RPMI8226 (cell line): ENCODE data around the gene C19orf81.
"Not testable (repeated sequence)": the region's sequence is repeated elsewhere in the genome, so short reads cannot be mapped to it uniquely, and the experiment has no call there.

Experiments used
- DNase-seq: peaks from one replicate; pipeline ENCODE4 v3.0.0-alpha.2; 2015

Gene C19orf81

GRCh38 chr19:50649433-50650391, at the start of gene C19orf81:
Gene C19orf81 (plus strand): TSS chr19:50649445. CDS start chr19:50649445, 0 bp downstream.
- DNase-seq = no peak

DNA sequence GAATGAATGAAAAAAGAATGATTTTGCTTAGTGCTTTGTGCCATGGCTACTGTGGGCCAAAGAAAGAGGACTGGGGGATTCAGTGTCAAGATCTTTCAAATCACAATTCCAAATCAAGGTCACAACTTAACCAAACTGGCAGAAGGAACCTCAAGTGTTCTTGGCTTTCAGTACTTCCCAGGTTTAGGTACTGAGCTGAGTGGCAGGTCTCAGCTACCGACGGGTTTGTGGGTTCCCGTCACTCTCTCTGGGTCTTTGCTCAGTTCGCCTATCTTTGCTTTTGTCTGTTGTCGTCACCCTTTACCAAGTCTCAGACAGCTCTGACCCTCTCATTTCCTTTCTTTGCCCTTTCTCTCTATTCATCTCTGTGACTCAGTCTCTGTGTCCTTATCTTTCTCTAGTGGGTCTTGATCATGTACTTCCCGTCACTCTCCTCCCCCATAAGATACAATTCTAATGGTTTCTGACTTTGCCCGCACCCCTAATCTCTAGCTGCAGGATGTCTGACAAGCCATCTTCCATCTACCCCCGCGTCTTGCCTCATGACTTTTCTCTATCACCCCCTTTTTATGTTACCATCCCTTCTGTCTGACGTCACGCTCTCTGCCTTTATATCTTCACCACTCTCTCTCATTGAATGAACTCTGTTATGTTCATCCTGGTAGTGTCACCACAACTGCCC, 47.7 kb upstream of the C19orf81 start:
- DNase-seq = no peak

DNA sequence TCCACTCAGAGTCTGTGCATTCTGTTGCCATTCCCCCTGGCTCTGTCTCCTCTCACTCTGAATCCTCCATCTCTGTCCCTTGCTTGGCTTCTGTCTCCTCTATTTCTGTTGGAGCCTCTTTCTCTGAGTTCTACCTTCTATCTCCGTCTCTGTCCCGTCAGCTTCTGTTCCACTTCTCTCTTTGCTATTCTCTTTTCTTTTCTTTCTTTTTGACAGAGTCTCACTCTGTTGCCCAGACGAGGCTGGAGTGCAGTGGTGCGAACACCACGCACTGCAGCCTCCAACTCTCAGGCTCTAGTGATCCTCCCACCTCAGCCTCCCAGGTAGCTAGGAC, 47.2 kb upstream of the C19orf81 start:
- DNase-seq = no peak

- DNase-seq = no peak
These were observed 46.7 kb upstream of the C19orf81 start for GRCh38 chr19:50602496-50602895.

DNA sequence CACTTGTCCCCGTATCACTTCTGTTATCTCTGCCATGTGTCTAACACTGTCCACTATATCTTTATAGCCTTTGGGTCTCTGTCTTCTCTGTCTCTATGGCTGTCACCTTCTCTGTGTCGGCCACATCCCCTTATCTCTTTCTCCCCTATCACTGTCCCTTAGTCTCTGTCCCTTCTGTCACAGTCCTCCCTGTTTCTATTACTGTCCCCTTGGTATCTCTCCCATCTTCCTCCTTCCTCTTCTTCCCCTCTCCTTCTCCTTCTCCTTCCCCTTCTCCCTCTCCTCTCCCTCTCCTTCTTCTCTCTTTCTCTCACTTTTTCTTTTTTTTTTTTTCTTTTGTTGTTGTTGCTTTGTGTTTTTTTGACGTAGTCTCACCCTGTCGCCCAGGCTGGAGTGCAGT, 46.3 kb upstream of the C19orf81 start:
- no peak for DNase-seq

GRCh38 chr19:50604264-50605073, 44.8 kb upstream of the C19orf81 start:
- not testable (repeated sequence) for DNase-seq

GRCh38 chr19:50606059-50606836, 43.0 kb upstream of the C19orf81 start:
- peak; percentile 18 for DNase-seq

DNA sequence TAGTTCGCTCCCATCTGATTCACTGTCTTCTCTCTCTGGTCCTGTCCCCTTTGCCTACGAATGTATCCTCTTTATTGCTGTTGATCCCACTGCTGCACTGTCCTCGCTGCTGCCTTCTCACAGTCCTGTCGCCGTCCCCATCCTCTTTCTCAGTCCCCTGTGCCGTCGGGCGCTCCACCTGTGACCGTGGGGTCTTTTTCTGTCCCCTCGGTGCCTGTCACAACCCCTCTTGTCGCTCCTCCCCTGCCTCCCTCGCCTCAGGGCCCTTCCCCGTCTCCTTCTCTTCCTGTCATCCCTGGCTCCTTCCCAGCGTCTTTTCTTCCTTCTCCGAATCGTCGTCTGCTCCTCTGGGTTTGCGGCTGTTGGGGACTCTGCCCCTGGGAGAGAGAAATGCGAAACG, 41.9 kb upstream of the C19orf81 start:
- no peak for DNase-seq

GRCh38 chr19:50607874-50608785, 41.1 kb upstream of the C19orf81 start:
- DNase-seq = peak; percentile 93

GRCh38 chr19:50612504-50613404, 36.5 kb upstream of the C19orf81 start:
- not testable (repeated sequence) for DNase-seq

DNA sequence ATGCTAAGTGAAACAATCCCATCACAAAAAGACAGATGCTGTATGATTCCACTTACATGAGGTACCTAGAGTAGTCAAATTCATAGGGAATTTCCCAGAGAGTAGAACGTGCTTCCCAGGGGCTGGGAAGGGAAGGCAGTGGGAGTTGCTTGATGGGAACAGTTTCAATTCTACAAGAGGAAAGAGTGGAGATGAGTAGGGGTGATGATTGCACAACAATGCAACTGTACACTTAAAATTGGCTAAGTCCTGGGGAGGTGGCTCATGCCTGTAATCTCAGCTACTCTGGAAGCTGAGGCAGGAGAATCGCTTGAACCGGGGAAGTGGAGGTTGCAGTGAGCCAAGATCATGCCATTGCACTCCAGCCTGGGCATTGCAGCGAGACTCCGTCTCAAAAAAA, 30.9 kb upstream of the C19orf81 start:
- not testable (repeated sequence) for DNase-seq

DNA sequence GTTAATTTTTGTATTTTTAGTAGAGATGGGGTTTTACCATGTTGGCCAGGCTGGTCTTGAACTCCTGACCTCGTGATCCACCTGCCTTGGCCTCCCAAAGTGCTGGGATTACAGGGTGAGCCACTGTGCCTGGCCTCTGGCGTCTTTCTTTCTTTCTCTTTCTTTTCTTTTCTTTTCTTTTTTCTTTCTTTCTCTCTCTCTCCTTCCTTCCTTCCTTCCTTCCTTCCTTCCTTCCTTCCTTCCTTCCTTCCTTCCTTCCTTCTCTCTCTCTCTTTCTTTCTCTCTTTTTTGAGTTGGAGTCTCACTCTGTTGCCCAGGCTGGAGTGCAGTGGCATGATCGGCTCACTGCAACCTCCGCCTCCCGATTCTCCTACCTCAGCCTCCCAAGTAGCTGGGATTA, 30.1 kb upstream of the C19orf81 start:
- not testable (repeated sequence) for DNase-seq

DNA sequence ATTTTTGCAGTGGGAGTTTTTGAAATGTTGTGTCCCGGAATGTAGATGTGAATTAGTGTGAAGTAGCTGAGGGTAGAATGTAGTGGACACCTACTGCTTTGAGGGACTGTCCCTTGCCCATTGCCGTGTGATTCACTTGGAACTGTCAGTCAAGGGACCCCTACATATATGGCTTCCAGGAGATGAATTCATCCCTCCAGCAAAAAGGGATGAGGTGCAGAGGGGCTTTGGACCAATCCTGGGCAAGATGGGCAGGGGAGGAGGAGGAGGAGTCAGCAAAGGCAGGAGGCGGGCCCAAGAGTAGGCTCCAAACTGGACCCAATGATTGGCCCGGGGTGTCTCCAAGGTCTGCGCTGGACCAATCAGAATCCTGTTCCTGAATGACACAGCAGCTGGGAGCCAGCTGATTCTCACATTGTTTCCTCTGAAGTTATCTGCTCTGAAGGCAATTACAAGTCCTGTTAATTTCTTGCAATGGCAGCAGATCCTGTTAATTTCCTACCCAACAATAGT, 28.8 kb upstream of the C19orf81 start:
- not testable (repeated sequence) for DNase-seq

DNA sequence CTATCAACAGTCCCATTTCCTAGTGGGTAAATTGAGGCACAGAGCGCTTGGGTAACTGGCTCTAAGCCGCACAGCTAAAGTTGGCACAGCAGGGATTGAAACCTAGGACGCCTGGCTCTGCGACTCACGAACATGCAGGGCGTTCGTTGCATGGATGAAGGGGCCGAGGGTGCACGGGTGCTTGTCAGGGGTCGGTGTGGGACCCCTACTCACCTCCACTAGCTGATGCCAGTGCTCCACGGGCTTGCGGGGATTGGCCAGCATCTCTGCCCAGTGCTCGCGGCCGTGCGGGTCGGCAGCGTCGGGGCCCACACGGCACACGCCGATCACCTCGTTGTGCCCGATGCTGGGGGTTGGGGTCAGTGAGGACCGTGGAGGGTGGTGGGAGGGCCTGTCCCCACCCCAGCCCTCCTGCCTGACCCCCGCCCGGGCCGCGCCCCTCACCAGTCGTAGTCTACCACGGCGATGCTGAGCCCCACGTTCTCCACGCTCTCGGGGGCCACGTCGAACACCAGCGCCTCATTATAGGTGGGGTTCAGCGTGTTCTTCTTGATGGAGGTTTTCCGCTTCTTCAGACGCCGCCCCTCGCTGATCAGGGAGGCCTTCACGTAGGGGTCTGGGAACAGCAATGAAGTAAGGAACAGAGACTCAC, 24.2 kb upstream of the C19orf81 start:
- DNase-seq = no peak

- DNase-seq = no peak
These were observed 23.2 kb upstream of the C19orf81 start for GRCh38 chr19:50626011-50626410.

- DNase-seq = no peak
These were observed 22.4 kb upstream of the C19orf81 start for GRCh38 chr19:50626795-50627194.

DNA sequence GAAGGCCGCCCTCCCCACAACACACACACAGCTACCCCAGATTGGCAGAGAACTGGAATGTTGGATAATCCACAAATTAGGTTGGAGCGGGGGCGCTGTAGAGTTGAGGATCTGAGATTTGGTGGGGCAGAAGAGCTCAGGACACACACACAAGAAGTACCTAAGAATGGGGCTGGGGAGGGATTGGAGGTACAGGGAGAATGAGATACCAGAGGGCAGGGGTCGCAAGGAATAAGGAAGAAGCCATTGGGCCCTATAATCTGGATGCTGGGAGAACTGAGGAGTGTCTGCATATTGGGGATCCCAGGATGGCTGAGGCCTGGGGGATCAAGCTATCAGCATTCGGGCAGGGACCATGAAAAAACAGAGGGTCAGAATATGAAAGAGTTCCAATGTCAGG, 21.1 kb upstream of the C19orf81 start:
- DNase-seq = no peak

DNA sequence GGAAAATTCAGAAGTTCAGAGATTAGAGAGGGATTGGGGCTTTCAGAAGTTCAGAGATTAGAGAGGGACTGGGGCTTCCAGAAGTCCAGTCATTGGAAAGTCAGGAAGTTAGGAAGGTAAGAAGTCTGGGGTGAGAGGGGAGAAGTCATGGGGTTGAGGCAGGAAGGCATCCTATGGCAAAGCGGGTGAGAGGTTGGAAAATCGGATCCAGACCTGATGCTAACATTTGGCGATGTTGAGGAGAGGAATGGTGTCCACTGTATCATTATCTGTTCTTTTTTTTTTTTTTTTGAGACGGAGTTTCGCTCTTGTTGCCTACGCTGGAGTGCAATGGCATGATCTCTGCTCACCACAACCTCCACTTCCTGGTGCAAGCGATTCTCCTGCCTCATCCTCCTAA, 20.7 kb upstream of the C19orf81 start:
- no peak for DNase-seq

- no peak for DNase-seq
These were observed 20.1 kb upstream of the C19orf81 start for GRCh38 chr19:50629194-50629593.
